ENCODE measurements around the gene IGSF21.

DNA sequence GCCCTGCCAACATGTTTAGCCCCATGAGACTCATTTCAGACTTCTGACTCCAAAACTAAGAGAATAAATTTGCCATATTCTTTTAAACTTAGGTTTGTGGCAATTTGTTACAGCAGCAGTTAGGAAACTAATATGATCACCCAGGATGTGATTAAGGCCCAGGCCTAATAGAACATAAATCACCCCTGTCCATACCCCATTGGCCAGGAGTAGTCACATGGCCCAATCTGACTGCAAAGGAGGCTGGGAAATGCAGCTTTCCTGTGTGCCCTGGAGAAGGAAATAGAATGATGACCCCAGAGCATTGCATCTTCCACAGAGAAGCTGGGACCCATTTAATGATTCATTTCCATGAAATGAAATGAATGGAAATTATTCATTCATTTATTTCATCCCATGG lies 272.7 kb downstream of the IGSF21 start:
- TF ChIP-seq, protein P1, sequence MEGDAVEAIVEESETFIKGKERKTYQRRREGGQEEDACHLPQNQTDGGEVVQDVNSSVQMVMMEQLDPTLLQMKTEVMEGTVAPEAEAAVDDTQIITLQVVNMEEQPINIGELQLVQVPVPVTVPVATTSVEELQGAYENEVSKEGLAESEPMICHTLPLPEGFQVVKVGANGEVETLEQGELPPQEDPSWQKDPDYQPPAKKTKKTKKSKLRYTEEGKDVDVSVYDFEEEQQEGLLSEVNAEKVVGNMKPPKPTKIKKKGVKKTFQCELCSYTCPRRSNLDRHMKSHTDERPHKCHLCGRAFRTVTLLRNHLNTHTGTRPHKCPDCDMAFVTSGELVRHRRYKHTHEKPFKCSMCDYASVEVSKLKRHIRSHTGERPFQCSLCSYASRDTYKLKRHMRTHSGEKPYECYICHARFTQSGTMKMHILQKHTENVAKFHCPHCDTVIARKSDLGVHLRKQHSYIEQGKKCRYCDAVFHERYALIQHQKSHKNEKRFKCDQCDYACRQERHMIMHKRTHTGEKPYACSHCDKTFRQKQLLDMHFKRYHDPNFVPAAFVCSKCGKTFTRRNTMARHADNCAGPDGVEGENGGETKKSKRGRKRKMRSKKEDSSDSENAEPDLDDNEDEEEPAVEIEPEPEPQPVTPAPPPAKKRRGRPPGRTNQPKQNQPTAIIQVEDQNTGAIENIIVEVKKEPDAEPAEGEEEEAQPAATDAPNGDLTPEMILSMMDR (IDR thresholded peaks at IDR 0.05): no peak
- TF ChIP-seq POLR2A (IDR thresholded peaks at IDR 0.05): no peak

Data from suprapubic skin (tissue), 3 donors.